ENCODE results near the gene KRT1.

GRCh38 chr12:52690351-52691075, 10.3 kb upstream of the KRT1 start:
- TF ChIP-seq CTCF (IDR thresholded peaks at IDR 0.05) (no peak), POLR2A (IDR thresholded peaks at IDR 0.05) (no peak)
